ENCODE data around the gene CT55. TPM values are rescaled to one million over a fixed set of nuclear protein-coding genes. Genes with fewer than 3 reads are reported as not detected.

Gene CT55
- total RNA-seq, 1 experiment from 2014 or later = not detected

- ChIA-PET POLR2A (no interaction called here), RAD21 (ENCODE audit: low non-redundant PET in 1 of 2, low total read pairs in 2 of 2, uncharacterized antibody in 2 of 2, unreplicated experiment in 2 of 2) (no interaction called here), CTCF (no interaction called here)
- Histone ChIP-seq H3K4me3 (replicated peaks in 1 of 2; ENCODE audit: low read depth in 1 of 2, low read length in 2 of 2) (no peak overlapping the region), H3K9me3 (ENCODE audit: control insufficient read depth in 1 of 2, insufficient read depth in 1 of 2, low read depth in 1 of 2, low read length in 2 of 2) (no peaks in the 10 kb centered on the region), H3K9me2 (ENCODE audit: insufficient read depth) (no peaks in the 10 kb centered on the region), H3K27ac (ENCODE audit: low read depth, low read length) (no peak overlapping the region), H3K27me3 (ENCODE audit: insufficient read depth, low read length) (peaks cover 14% of the 10 kb centered on the region; the same call in 1 of the 2 replicates), H3K9ac (ENCODE audit: low read length) (no peak overlapping the region), H3K36me3 (ENCODE audit: control insufficient read depth in 1 of 2, insufficient read depth in 2 of 2, low read length in 2 of 2) (no peaks in the 10 kb centered on the region), H3K79me2 (ENCODE audit: insufficient read depth, low read length) (no peaks in the 10 kb centered on the region), H2AFZ (ENCODE audit: low read depth, low read length, poor library complexity, severe bottlenecking) (no peak overlapping the region), H4K20me1 (ENCODE audit: insufficient read depth) (no peaks in the 10 kb centered on the region), H3K4me2 (ENCODE audit: low read length) (no peak overlapping the region), H3K4me1 (ENCODE audit: control insufficient read depth in 1 of 2, insufficient read depth in 2 of 2, low read length in 2 of 2) (no peaks in the 10 kb centered on the region)
- ATAC-seq (no peak), DNase-seq (ENCODE audit: low read depth, low spot score) (no peak)
- TF ChIP-seq JUND (IDR thresholded peaks at IDR 0.05) (no peak), SIN3A (IDR thresholded peaks at IDR 0.05; ENCODE audit: low read depth) (no peak), FOSL1 (IDR thresholded peaks at IDR 0.05; ENCODE audit: low read depth) (no peak), CTCF (IDR thresholded peaks at IDR 0.05 in 2 of 3, conservative IDR thresholded peaks at IDR 0.05 in 1 of 3; ENCODE audit: borderline replicate concordance in 1 of 3, insufficient read depth in 1 of 3, low read depth in 2 of 3, low read length in 2 of 3) (no peak), ZBTB33 (IDR thresholded peaks at IDR 0.05; ENCODE audit: extremely low read depth, insufficient replicate concordance, low read length) (no peak), ZFX (IDR thresholded peaks at IDR 0.05) (no peak), POLR2AphosphoS5 (IDR thresholded peaks at IDR 0.05; ENCODE audit: low read depth, low read length) (no peak), EGR1 (IDR thresholded peaks at IDR 0.05; ENCODE audit: low read depth) (no peak), EZH2 (IDR thresholded peaks at IDR 0.05) (no peak), MAX (IDR thresholded peaks at IDR 0.05) (no peak), SRF (IDR thresholded peaks at IDR 0.05; ENCODE audit: low read depth) (no peak), YY1 (IDR thresholded peaks at IDR 0.05; ENCODE audit: extremely low read depth, insufficient replicate concordance, low read depth, low read length) (no peak), EZH2phosphoT487 (IDR thresholded peaks at IDR 0.05; ENCODE audit: borderline replicate concordance) (no peak), SP1 (IDR thresholded peaks at IDR 0.05; ENCODE audit: low read depth) (no peak), RAD21 (IDR thresholded peaks at IDR 0.05; ENCODE audit: low read depth) (no peak), TCF7L2 (IDR thresholded peaks at IDR 0.05; ENCODE audit: borderline replicate concordance, extremely low read depth, insufficient read depth, insufficient read length) (no peak), ELF1 (IDR thresholded peaks at IDR 0.05; ENCODE audit: borderline replicate concordance, low read depth) (no peak), CBX3 (IDR thresholded peaks at IDR 0.05; ENCODE audit: low read depth) (no peak)
- TF ChIP-seq, protein P1, sequence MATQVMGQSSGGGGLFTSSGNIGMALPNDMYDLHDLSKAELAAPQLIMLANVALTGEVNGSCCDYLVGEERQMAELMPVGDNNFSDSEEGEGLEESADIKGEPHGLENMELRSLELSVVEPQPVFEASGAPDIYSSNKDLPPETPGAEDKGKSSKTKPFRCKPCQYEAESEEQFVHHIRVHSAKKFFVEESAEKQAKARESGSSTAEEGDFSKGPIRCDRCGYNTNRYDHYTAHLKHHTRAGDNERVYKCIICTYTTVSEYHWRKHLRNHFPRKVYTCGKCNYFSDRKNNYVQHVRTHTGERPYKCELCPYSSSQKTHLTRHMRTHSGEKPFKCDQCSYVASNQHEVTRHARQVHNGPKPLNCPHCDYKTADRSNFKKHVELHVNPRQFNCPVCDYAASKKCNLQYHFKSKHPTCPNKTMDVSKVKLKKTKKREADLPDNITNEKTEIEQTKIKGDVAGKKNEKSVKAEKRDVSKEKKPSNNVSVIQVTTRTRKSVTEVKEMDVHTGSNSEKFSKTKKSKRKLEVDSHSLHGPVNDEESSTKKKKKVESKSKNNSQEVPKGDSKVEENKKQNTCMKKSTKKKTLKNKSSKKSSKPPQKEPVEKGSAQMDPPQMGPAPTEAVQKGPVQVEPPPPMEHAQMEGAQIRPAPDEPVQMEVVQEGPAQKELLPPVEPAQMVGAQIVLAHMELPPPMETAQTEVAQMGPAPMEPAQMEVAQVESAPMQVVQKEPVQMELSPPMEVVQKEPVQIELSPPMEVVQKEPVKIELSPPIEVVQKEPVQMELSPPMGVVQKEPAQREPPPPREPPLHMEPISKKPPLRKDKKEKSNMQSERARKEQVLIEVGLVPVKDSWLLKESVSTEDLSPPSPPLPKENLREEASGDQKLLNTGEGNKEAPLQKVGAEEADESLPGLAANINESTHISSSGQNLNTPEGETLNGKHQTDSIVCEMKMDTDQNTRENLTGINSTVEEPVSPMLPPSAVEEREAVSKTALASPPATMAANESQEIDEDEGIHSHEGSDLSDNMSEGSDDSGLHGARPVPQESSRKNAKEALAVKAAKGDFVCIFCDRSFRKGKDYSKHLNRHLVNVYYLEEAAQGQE (IDR thresholded peaks at IDR 0.05; ENCODE audit: low read depth) = no peak
- TF ChIP-seq, protein P2, sequence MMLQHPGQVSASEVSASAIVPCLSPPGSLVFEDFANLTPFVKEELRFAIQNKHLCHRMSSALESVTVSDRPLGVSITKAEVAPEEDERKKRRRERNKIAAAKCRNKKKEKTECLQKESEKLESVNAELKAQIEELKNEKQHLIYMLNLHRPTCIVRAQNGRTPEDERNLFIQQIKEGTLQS (IDR thresholded peaks at IDR 0.05) = no peak
- BruUV-seq (replicated peaks) = no TSS peak
- intact Hi-C loops (cut with micrococcal nuclease) = no loop called here
Observed at GRCh38 chrX:135168486-135168885, 2.7 kb downstream of the CT55 start.
